ENCODE measurements around the gene SLC41A3.
A peak's percentile ranks its signal among the peaks of the same experiment; 100 is the strongest.
"Not testable (repeated sequence)": the region's sequence is repeated elsewhere in the genome, so short reads cannot be mapped to it uniquely, and the experiment has no call there.

SLC41A3 gene

GRCh38 chr3:126106336-126107202, 22.6 kb upstream of the SLC41A3 start:
- DNase-seq (ENCODE audit: low read depth): no peak

GRCh38 chr3:126105691-126106187, 21.8 kb upstream of the SLC41A3 start:
- no peak for DNase-seq (ENCODE audit: low read depth)

GRCh38 chr3:126104742-126105605, 21.1 kb upstream of the SLC41A3 start:
- DNase-seq (ENCODE audit: low read depth): no peak

- no peak for DNase-seq (ENCODE audit: low read depth)
Measured at GRCh38 chr3:126104028-126104635, 20.2 kb upstream of the SLC41A3 start.

GRCh38 chr3:126103121-126104027, 19.4 kb upstream of the SLC41A3 start:
- no peak for DNase-seq (ENCODE audit: low read depth)

- DNase-seq (ENCODE audit: low read depth): no peak
Measured at GRCh38 chr3:126102530-126102951, 18.6 kb upstream of the SLC41A3 start.

GRCh38 chr3:126102011-126102410, 18.1 kb upstream of the SLC41A3 start:
- no peak for DNase-seq (ENCODE audit: low read depth)

- no peak for DNase-seq (ENCODE audit: low read depth)
Measured at GRCh38 chr3:126101521-126101982, 17.6 kb upstream of the SLC41A3 start.

GRCh38 chr3:126100634-126101301, 16.8 kb upstream of the SLC41A3 start:
- DNase-seq (ENCODE audit: low read depth): no peak

- DNase-seq (ENCODE audit: low read depth): no peak
Measured at GRCh38 chr3:126100269-126100633, 16.3 kb upstream of the SLC41A3 start.

GRCh38 chr3:126098391-126098858, 14.5 kb upstream of the SLC41A3 start:
- DNase-seq (ENCODE audit: low read depth): no peak

- DNase-seq (ENCODE audit: low read depth): no peak
Measured at GRCh38 chr3:126097801-126098200, 13.9 kb upstream of the SLC41A3 start.

GRCh38 chr3:126096274-126096673, 12.3 kb upstream of the SLC41A3 start:
- DNase-seq (ENCODE audit: low read depth): not testable (repeated sequence)

- not testable (repeated sequence) for DNase-seq (ENCODE audit: low read depth)
Measured at GRCh38 chr3:126092128-126092527, 8.2 kb upstream of the SLC41A3 start.

- no peak for DNase-seq (ENCODE audit: low read depth)
Measured at GRCh38 chr3:126087552-126088175, 3.7 kb upstream of the SLC41A3 start.

- DNase-seq (ENCODE audit: low read depth): no peak
Measured at GRCh38 chr3:126085841-126086240, 1.9 kb upstream of the SLC41A3 start.

GRCh38 chr3:126085276-126085675, 1.4 kb upstream of the SLC41A3 start:
- no peak for DNase-seq (ENCODE audit: low read depth)

- DNase-seq (ENCODE audit: low read depth): no peak
Measured at GRCh38 chr3:126084768-126085180, 850 bp upstream of the SLC41A3 start.

- peak; percentile 9 for DNase-seq (ENCODE audit: low read depth)
Measured at GRCh38 chr3:126083511-126083912, 412 bp downstream of the SLC41A3 start.

GRCh38 chr3:126083138-126083445, 832 bp downstream of the SLC41A3 start:
- DNase-seq (ENCODE audit: low read depth): no peak

All from T follicular helper cell (primary cell).